HG02981 (cell line): ENCODE measurements around the gene S100A2.

Source experiments
- ATAC-seq: cut with Tn5 transposase; IDR thresholded peaks from one replicate; pipeline ENCODE4 v1.9.1; 2021; ENCODE audit warnings: mild to moderate bottlenecking, moderate library complexity; ENCODE audit not compliant: unreplicated experiment

Gene S100A2

GRCh38 chr1:153565529-153566374 is at the start of gene S100A2:
S100A2 (minus strand) TSS chr1:153565844; CDS start chr1:153563877, 1,967 bp downstream.
- no peak for ATAC-seq

- no peak for ATAC-seq
These were observed 49.8 kb upstream of the S100A2 start for GRCh38 chr1:153615406-153615805.

- no peak for ATAC-seq
These were observed 49.3 kb upstream of the S100A2 start for GRCh38 chr1:153614906-153615305.

- ATAC-seq = no peak
These were observed 48.7 kb upstream of the S100A2 start for GRCh38 chr1:153614189-153614900.

- ATAC-seq = no peak
These were observed 47.8 kb upstream of the S100A2 start for GRCh38 chr1:153613406-153613805.

- ATAC-seq = no peak
These were observed 47.2 kb upstream of the S100A2 start, which contains the start of gene S100A16 for GRCh38 chr1:153612755-153613331. S100A16 (minus strand) TSS chr1:153613137; CDS start chr1:153608151, 4,986 bp downstream.

- ATAC-seq = no peak
These were observed 46.6 kb upstream of the S100A2 start for GRCh38 chr1:153612111-153612754.

GRCh38 chr1:153611356-153611755 is 45.7 kb upstream of the S100A2 start:
- no peak for ATAC-seq

GRCh38 chr1:153610811-153611301 is 45.2 kb upstream of the S100A2 start:
- ATAC-seq = no peak

GRCh38 chr1:153610334-153610733 is 44.7 kb upstream of the S100A2 start:
- ATAC-seq = no peak

- ATAC-seq = no peak
These were observed 43.9 kb upstream of the S100A2 start for GRCh38 chr1:153609585-153609907.

- ATAC-seq = no peak
These were observed 43.3 kb upstream of the S100A2 start for GRCh38 chr1:153608742-153609584.

GRCh38 chr1:153608089-153608682 is 42.5 kb upstream of the S100A2 start:
- no peak for ATAC-seq

GRCh38 chr1:153607381-153607780 is 41.7 kb upstream of the S100A2 start:
- ATAC-seq = no peak

- ATAC-seq = no peak
These were observed 40.5 kb upstream of the S100A2 start for GRCh38 chr1:153606194-153606593.

GRCh38 chr1:153602749-153603148 is 37.1 kb upstream of the S100A2 start:
- ATAC-seq = no peak

- no peak for ATAC-seq
These were observed 34.2 kb upstream of the S100A2 start for GRCh38 chr1:153599847-153600246.

GRCh38 chr1:153598309-153599172 is 32.9 kb upstream of the S100A2 start:
- ATAC-seq = peak; percentile 98

GRCh38 chr1:153597206-153597605 is 31.6 kb upstream of the S100A2 start:
- ATAC-seq = no peak
